HL-60 (cell line): Measurements from ENCODE around the gene ASTN2.

Source experiments
- DNase-seq, 2 experiments: peaks; one replicate each; pipeline ENCODE4 v3.0.0-alpha.2; 2010 to 2020; ENCODE audit warnings: low read depth in 1 of 2, low spot score in 1 of 2
- H3K27ac ChIP-seq: fragments of 250-450 bp; sonication (Bioruptor Pico); replicated peaks from 2 replicates; pipeline ENCODE4 v1.5.1; 2020; ENCODE audit warnings: mild to moderate bottlenecking, moderate library complexity
- H3K27me3 ChIP-seq: fragments of 250-450 bp; sonication (Bioruptor Pico); 2 replicates; pipeline ENCODE4 v1.5.1; 2021; ENCODE audit warnings: mild to moderate bottlenecking, moderate library complexity; ENCODE audit not compliant: insufficient read depth, poor library complexity, severe bottlenecking
- H3K4me3 ChIP-seq: replicated peaks from 2 replicates; pipeline ENCODE4 v1.5.1; 2011; ENCODE audit warnings: mild to moderate bottlenecking, control low read depth, low read length; ENCODE audit not compliant: insufficient read depth
- GABPA ChIP-seq: IDR thresholded peaks from 2 replicates; pipeline ENCODE4 v1.6.1; 2012; ENCODE audit warnings: low read depth
- POLR2AphosphoS5 ChIP-seq: IDR thresholded peaks from 2 replicates; pipeline ENCODE4 v1.6.1; 2012; ENCODE audit warnings: low read depth
- REST ChIP-seq: IDR thresholded peaks from 2 replicates; pipeline ENCODE4 v1.6.1; 2012; ENCODE audit warnings: low read depth; ENCODE audit not compliant: insufficient replicate concordance
- SPI1 ChIP-seq: IDR thresholded peaks from 2 replicates; pipeline ENCODE4 v1.6.1; 2012; ENCODE audit warnings: low read depth, mild to moderate bottlenecking, borderline replicate concordance
- TF ChIP-seq, protein P1 (sequence below): IDR thresholded peaks from one replicate; pipeline ENCODE4 v1.5.1; 2011; ENCODE audit warnings: low read length, control low read depth, inconsistent platforms; ENCODE audit not compliant: insufficient read depth

Gene ASTN2

DNA sequence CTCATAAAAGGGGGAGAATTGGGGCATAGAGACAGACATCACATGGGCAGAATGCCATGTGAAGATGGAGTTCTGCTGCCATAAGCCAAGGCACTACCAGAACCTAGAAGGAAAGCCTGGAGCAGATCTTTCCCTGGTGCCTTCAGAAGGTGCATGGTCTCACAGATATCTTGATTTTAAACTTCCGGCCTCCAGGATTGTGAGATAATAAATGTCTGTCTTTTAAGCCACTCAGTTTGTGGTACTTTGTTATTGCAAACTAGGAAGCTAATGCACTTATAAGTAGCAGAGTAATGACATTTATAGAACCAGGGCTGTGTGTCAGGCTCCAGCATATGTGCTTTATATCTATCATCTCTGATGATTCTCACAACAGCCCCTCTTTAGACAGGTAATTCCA lies 130.4 kb downstream of the ASTN2 start:
- Histone ChIP-seq H3K27me3 (no peaks in the 10 kb centered on the region), H3K27ac (no peak overlapping the region)

GRCh38 chr9:117282541-117282940 lies 132.3 kb downstream of the ASTN2 start:
- Histone ChIP-seq H3K4me3 (no peak overlapping the region), H3K27ac (no peak overlapping the region), H3K27me3 (no peaks in the 10 kb centered on the region)
- TF ChIP-seq, protein P1, sequence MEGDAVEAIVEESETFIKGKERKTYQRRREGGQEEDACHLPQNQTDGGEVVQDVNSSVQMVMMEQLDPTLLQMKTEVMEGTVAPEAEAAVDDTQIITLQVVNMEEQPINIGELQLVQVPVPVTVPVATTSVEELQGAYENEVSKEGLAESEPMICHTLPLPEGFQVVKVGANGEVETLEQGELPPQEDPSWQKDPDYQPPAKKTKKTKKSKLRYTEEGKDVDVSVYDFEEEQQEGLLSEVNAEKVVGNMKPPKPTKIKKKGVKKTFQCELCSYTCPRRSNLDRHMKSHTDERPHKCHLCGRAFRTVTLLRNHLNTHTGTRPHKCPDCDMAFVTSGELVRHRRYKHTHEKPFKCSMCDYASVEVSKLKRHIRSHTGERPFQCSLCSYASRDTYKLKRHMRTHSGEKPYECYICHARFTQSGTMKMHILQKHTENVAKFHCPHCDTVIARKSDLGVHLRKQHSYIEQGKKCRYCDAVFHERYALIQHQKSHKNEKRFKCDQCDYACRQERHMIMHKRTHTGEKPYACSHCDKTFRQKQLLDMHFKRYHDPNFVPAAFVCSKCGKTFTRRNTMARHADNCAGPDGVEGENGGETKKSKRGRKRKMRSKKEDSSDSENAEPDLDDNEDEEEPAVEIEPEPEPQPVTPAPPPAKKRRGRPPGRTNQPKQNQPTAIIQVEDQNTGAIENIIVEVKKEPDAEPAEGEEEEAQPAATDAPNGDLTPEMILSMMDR = no peak
- no peak for TF ChIP-seq SPI1
- no peak for TF ChIP-seq REST
- DNase-seq = no peak

More for the DNA sequence above, 130.4 kb downstream of the ASTN2 start:
- DNase-seq = no peak
- TF ChIP-seq POLR2AphosphoS5 (no peak), GABPA (no peak), SPI1 (no peak), REST (no peak)
- TF ChIP-seq, protein P1 = no peak
- no peak overlapping the region for H3K4me3 ChIP-seq

DNA sequence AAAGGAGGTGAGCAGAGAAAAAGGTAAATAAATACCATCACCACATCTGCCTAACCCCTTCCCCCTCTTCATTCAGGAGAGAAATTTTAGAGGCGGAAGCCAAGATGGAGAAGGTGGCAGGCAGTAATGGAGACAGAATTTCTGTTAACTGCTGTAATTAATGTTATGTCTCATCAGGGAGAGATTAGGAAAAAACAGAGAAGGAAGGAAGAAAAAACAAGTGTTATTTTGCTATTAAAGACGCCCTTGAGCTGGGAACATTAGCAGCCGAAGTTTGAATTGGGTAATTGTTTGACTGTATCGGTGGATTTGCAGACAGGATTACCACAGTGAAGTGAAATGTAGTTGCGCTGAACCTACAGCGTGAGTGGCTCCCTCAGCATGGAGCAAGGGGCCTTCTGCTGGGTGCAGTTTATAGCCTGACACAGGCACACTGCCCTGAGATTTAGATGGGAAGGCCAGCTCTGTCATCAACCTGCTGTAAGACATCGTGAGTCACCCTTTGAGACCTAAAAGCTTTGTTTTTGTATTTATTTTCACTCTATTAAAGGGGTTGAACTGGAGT lies 136.3 kb downstream of the ASTN2 start:
- H3K27me3 ChIP-seq = no peaks in the 10 kb centered on the region
- no peak overlapping the region for H3K4me3 ChIP-seq
- TF ChIP-seq SPI1 (no peak), GABPA (no peak), REST (no peak)
- TF ChIP-seq, protein P1 = no peak
- no peak for DNase-seq
- H3K27ac ChIP-seq = no peak overlapping the region
